ENCODE data around the gene EFTUD2.
"Not testable (repeated sequence)": the region's sequence is repeated elsewhere in the genome, so short reads cannot be mapped to it uniquely, and the experiment has no call there.

GRCh38 chr17:44818508-44818907 lies 80.7 kb downstream of the EFTUD2 start:
- not testable (repeated sequence) for TF ChIP-seq CREB1 (CRISPR knock-in tag; IDR thresholded peaks at IDR 0.05); CTCF (IDR thresholded peaks at IDR 0.05); ELF4 (CRISPR knock-in tag; IDR thresholded peaks at IDR 0.05; ENCODE audit: low read depth); KAT7 (CRISPR knock-in tag; IDR thresholded peaks at IDR 0.05; ENCODE audit: borderline replicate concordance); ESRRA (CRISPR knock-in tag; IDR thresholded peaks at IDR 0.05; ENCODE audit: borderline replicate concordance); ZNF219 (CRISPR knock-in tag; IDR thresholded peaks at IDR 0.05; ENCODE audit: borderline replicate concordance); MLX (CRISPR knock-in tag; IDR thresholded peaks at IDR 0.05); NR3C1 (CRISPR knock-in tag; conservative IDR thresholded peaks at IDR 0.05; ENCODE audit: low read depth); NFE2L1 (CRISPR knock-in tag; IDR thresholded peaks at IDR 0.05); PREB (CRISPR knock-in tag; IDR thresholded peaks at IDR 0.05; ENCODE audit: borderline replicate concordance)

Measured in WTC11 (cell line).